Esophagus muscularis mucosa (tissue), 4 donors: Measurements from ENCODE around the gene MTREX. TPM values are rescaled to one million over a fixed set of nuclear protein-coding genes. Genes with fewer than 3 reads are reported as not detected.

ENCODE experiments used
- DNase-seq: peaks from one replicate; pipeline ENCODE4 v3.0.0-alpha.2; 2017; ENCODE audit errors: extremely low spot score
- H3K27ac ChIP-seq, 4 donors: fragments of 200-600 bp; sonication (generic); replicated peaks in 1 of 4; 1 replicate in 3 of 4; 2 replicates in 1 of 4; pipeline ENCODE4 v1.5.1; 2016 to 2019; ENCODE audit warnings: mild to moderate bottlenecking in 1 of 4
- H3K27me3 ChIP-seq, 4 donors: fragments of 200-600 bp; sonication (generic); one replicate each; pipeline versions ENCODE4 v1.5.1 to v1.6.0; 2016 to 2019
- H3K36me3 ChIP-seq, 4 donors: fragments of 200-600 bp; sonication (generic); one replicate each; pipeline ENCODE4 v1.5.1; 2016 to 2019
- H3K4me1 ChIP-seq, 4 donors: fragments of 200-600 bp; sonication (generic); one replicate each; pipeline ENCODE4 v1.5.1; 2016 to 2019
- H3K4me3 ChIP-seq, 4 donors: fragments of 200-600 bp; sonication (generic); 1 replicate in 2 of 4; 2 replicates in 2 of 4; pipeline ENCODE4 v1.5.1; 2016 to 2019; ENCODE audit warnings: mild to moderate bottlenecking in 4 of 4, moderate library complexity in 1 of 4
- H3K9me3 ChIP-seq, 4 donors: fragments of 200-600 bp; sonication (generic); 1 replicate in 3 of 4; 2 replicates in 1 of 4; pipeline ENCODE4 v1.5.1; 2016 to 2019
- CTCF ChIP-seq, 3 experiments: fragments of 200-600 bp in 2 of 3; fragments of 450-650 bp in 1 of 3; sonication (generic) in 2 of 3; IDR thresholded peaks; one replicate each; pipeline ENCODE4 v1.5.1; 2017 to 2019; ENCODE audit warnings: antibody characterized with exemption in 3 of 3, mild to moderate bottlenecking in 2 of 3, moderate library complexity in 1 of 3
- EP300 ChIP-seq: sonication (generic); formaldehyde crosslinking; IDR thresholded peaks from one replicate; pipeline ENCODE4 v1.6.1; 2017; ENCODE audit warnings: antibody characterized with exemption
- POLR2A ChIP-seq: fragments of 450-650 bp; IDR thresholded peaks from one replicate; pipeline ENCODE4 v1.6.1; 2017; ENCODE audit warnings: antibody characterized with exemption, moderate library complexity, mild to moderate bottlenecking, low read depth
- POLR2AphosphoS5 ChIP-seq, 2 donors: sonication (generic); formaldehyde crosslinking; IDR thresholded peaks; one replicate each; pipeline ENCODE4 v1.6.1; 2017; ENCODE audit warnings: antibody characterized with exemption in 2 of 2
- WGBS: methylation state at CpG from one replicate; pipeline ENCODE4 v1.1.5; 2018; 5-methylcytosine and 5-hydroxymethylcytosine counted together
- intact Hi-C: fragments of 100-400 bp; cut with DNase I; formaldehyde crosslinking; loops from one replicate; pipeline ENCODE4 v1.15.1; 2023
- total RNA-seq, 4 donors: library from RNA; depleted of rRNA; stranded (reverse); fragments of >200 nt; gene quantifications; one replicate each; pipeline versions ENCODE4 v1.1.0 to v1.2.1, GENCODE V29; 2016

MTREX gene
- 10 to 100 TPM; 53.7 to 64.0 (median 62.3) TPM for total RNA-seq

GRCh38 chr5:55307383-55308253, at the start of gene MTREX, which contains the start of gene DHX29:
MTREX (plus strand) TSS chr5:55307989; CDS start chr5:55308014, 25 bp downstream.
DHX29 (minus strand) TSS chr5:55307694; CDS start chr5:55307573, 121 bp downstream.
- Histone ChIP-seq H3K4me3 (peak within 1 kb of the TSS; percentile 65 to 86 (median 80)), H3K4me1 (peaks cover 48 to 80% (median 73%) of the 10 kb centered on the region in 4 donors), H3K27ac (peak within 1 kb of the TSS; percentile 90 to 95 (median 92)), H3K27me3 (no peaks in the 10 kb centered on the region), H3K9me3 (no peaks in the 10 kb centered on the region), H3K36me3 (no peaks in the 10 kb centered on the region)
- TF ChIP-seq EP300 (no peak), POLR2AphosphoS5 (IDR thresholded peaks at IDR 0.05) (peak; percentile 85 to 88), POLR2A (peak; percentile 13), CTCF (IDR thresholded peaks at IDR 0.05) (no peak)
- intact Hi-C loops = no loop called here
- peak; percentile 96 for DNase-seq
- 1% methylated on average over 45 of the region's 62 CpGs for WGBS

- whole genome bisulfite sequencing = 95% methylated on average over 3 of the region's 3 CpGs
- Histone ChIP-seq H3K27ac (no peak overlapping the region), H3K9me3 (no peaks in the 10 kb centered on the region), H3K4me3 (no peak overlapping the region), H3K27me3 (no peaks in the 10 kb centered on the region), H3K36me3 (peaks cover 60 to 96% (median 79%) of the 10 kb centered on the region in 4 donors), H3K4me1 (no peaks in the 10 kb centered on the region)
- DNase-seq = no peak
- intact Hi-C loops = no loop called here
- TF ChIP-seq EP300 (no peak), CTCF (IDR thresholded peaks at IDR 0.05) (no peak), POLR2A (no peak), POLR2AphosphoS5 (IDR thresholded peaks at IDR 0.05) (no peak)
These were observed 49.5 kb upstream of the MTREX start for GRCh38 chr5:55258339-55258738.

GRCh38 chr5:55276771-55277170, 31.0 kb upstream of the MTREX start:
- Histone ChIP-seq H3K4me3 (no peak overlapping the region), H3K4me1 (no peaks in the 10 kb centered on the region), H3K9me3 (no peaks in the 10 kb centered on the region), H3K27ac (no peak overlapping the region), H3K27me3 (no peaks in the 10 kb centered on the region), H3K36me3 (peaks cover 60 to 100% (median 91%) of the 10 kb centered on the region in 4 donors)
- TF ChIP-seq POLR2A (no peak), EP300 (no peak), POLR2AphosphoS5 (IDR thresholded peaks at IDR 0.05) (no peak), CTCF (IDR thresholded peaks at IDR 0.05) (no peak)
- intact Hi-C loops = loop anchor here (10.0 kb wide), 1 partner anchor 678 kb away; no protein-coding TSS in a partner anchor
- 83% methylated on average over 1 of the region's 1 CpG for WGBS
- DNase-seq = no peak

GRCh38 chr5:55278778-55279177, 29.0 kb upstream of the MTREX start:
- no peaks in the 10 kb centered on the region for H3K27me3 ChIP-seq
- no peak overlapping the region for H3K4me3 ChIP-seq
- H3K36me3 ChIP-seq = peaks cover 52 to 100% (median 88%) of the 10 kb centered on the region in 4 donors
- no peaks in the 10 kb centered on the region for H3K9me3 ChIP-seq
- 90% methylated on average over 4 of the region's 4 CpGs for WGBS
- no peaks in the 10 kb centered on the region for H3K4me1 ChIP-seq
- TF ChIP-seq POLR2A = no peak
- TF ChIP-seq POLR2AphosphoS5 (IDR thresholded peaks at IDR 0.05) = no peak
- no peak for TF ChIP-seq EP300
- TF ChIP-seq CTCF (IDR thresholded peaks at IDR 0.05) = no peak
- no peak for DNase-seq
- H3K27ac ChIP-seq = no peak overlapping the region
- intact Hi-C loops = loop anchor here (10.0 kb wide), 1 partner anchor 676 kb away; no protein-coding TSS in a partner anchor
